ENCODE data around the gene PARD3.

DNA sequence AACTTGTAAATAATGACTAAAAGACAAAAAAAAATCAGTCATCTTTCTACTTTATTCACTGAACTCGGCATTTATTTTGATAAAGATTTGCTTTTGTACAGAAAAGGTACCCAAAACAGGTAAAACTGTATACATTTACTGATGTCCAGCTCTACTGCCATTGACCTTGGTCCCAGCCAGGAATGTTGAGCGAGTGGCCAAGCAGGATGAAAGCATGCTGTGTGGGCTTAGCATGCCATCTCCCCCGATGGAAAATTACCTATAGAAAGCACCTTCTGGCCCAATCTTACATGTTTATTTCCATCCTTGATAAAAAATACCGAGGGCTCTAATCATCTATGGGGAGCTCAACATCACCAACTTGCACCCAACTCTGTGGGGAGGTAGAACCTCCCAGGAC, 6.8 kb downstream of the PARD3 start:
- TF ChIP-seq POLR2AphosphoS5 (IDR thresholded peaks at IDR 0.05; ENCODE audit: low read depth, low read length) (no peak), SIN3A (IDR thresholded peaks at IDR 0.05; ENCODE audit: borderline replicate concordance, insufficient read depth, low read length) (no peak), TAF1 (IDR thresholded peaks at IDR 0.05; ENCODE audit: borderline replicate concordance, insufficient read depth, low read length) (no peak)
